Liver (tissue), 9 donors: ENCODE results near the gene LENG9. TPM values are rescaled to one million over a fixed set of nuclear protein-coding genes. Genes with fewer than 3 reads are reported as not detected.

ENCODE experiments used
- DNase-seq: peaks from one replicate; pipeline ENCODE4 v3.0.0-alpha.2; 2017; ENCODE audit warnings: low spot score
- H3K27ac ChIP-seq, 2 donors: one replicate each; pipeline ENCODE4 v1.7.0; 2013; ENCODE audit warnings: inconsistent platforms in 2 of 2, low read length in 2 of 2, control low read depth in 1 of 2, low read depth in 1 of 2, mild to moderate bottlenecking in 1 of 2
- H3K27me3 ChIP-seq, 4 donors: one replicate each; pipeline versions ENCODE4 v1.6.1 to v1.7.0; 2013; ENCODE audit warnings: low read length in 3 of 4, inconsistent platforms in 1 of 4, mild to moderate bottlenecking in 1 of 4, moderate library complexity in 1 of 4; ENCODE audit not compliant: control insufficient read depth in 4 of 4, insufficient read depth in 4 of 4
- H3K36me3 ChIP-seq, 4 donors: one replicate each; pipeline versions ENCODE4 v1.6.1 to v1.7.0; 2013; ENCODE audit warnings: low read length in 3 of 4, mild to moderate bottlenecking in 3 of 4, low read depth in 1 of 4, moderate library complexity in 1 of 4; ENCODE audit not compliant: control insufficient read depth in 4 of 4, insufficient read depth in 3 of 4
- H3K4me1 ChIP-seq, 4 donors: one replicate each; pipeline versions ENCODE4 v1.6.1 to v1.7.0; 2013; ENCODE audit warnings: low read length in 3 of 4, mild to moderate bottlenecking in 3 of 4, moderate library complexity in 1 of 4; ENCODE audit not compliant: control insufficient read depth in 4 of 4, insufficient read depth in 4 of 4
- H3K4me3 ChIP-seq, 3 donors: one replicate each; pipeline versions ENCODE4 v1.6.1 to v1.7.0; 2013; ENCODE audit warnings: low read length in 3 of 3, control low read depth in 1 of 3, low read depth in 1 of 3, mild to moderate bottlenecking in 1 of 3
- H3K9ac ChIP-seq, 2 donors: one replicate each; pipeline ENCODE4 v1.7.0; 2013; ENCODE audit warnings: low read length in 2 of 2, mild to moderate bottlenecking in 2 of 2, moderate library complexity in 2 of 2, control low read depth in 1 of 2, low read depth in 1 of 2
- H3K9me3 ChIP-seq, 4 donors: one replicate each; pipeline versions ENCODE4 v1.6.1 to v1.7.0; 2013; ENCODE audit warnings: low read length in 3 of 4; ENCODE audit not compliant: control insufficient read depth in 4 of 4
- EGR1 ChIP-seq, 2 donors: IDR thresholded peaks; 2 replicates each; pipeline ENCODE4 v1.6.1; 2016 to 2018; ENCODE audit warnings: antibody characterized with exemption in 2 of 2, low read depth in 2 of 2
- FOXA1 ChIP-seq: IDR thresholded peaks from 2 replicates; pipeline ENCODE4 v1.6.1; 2016; ENCODE audit warnings: antibody characterized with exemption
- FOXA2 ChIP-seq: IDR thresholded peaks from 2 replicates; pipeline ENCODE4 v1.6.1; 2016; ENCODE audit warnings: antibody characterized with exemption
- GABPA ChIP-seq, 2 donors: IDR thresholded peaks in 1 of 2; conservative IDR thresholded peaks in 1 of 2; 2 replicates each; pipeline ENCODE4 v1.6.1; 2016; ENCODE audit warnings: antibody characterized with exemption in 2 of 2, mild to moderate bottlenecking in 1 of 2, moderate library complexity in 1 of 2
- HNF4A ChIP-seq, 2 donors: conservative IDR thresholded peaks; 2 replicates each; pipeline ENCODE4 v1.6.1; 2016; ENCODE audit warnings: antibody characterized with exemption in 2 of 2, mild to moderate bottlenecking in 2 of 2
- HNF4G ChIP-seq: IDR thresholded peaks from 2 replicates; pipeline ENCODE4 v1.6.1; 2016; ENCODE audit warnings: antibody characterized with exemption
- JUND ChIP-seq, 2 donors: IDR thresholded peaks; 2 replicates each; pipeline ENCODE4 v1.6.1; 2016; ENCODE audit warnings: antibody characterized with exemption in 2 of 2
- NR2F2 ChIP-seq: IDR thresholded peaks from 2 replicates; pipeline ENCODE4 v1.6.1; 2016; ENCODE audit warnings: antibody characterized with exemption
- RAD21 ChIP-seq, 2 donors: IDR thresholded peaks; 2 replicates each; pipeline ENCODE4 v1.6.1; 2016; ENCODE audit warnings: antibody characterized with exemption in 2 of 2, mild to moderate bottlenecking in 2 of 2
- RXRA ChIP-seq, 2 donors: IDR thresholded peaks; 2 replicates each; pipeline ENCODE4 v1.6.1; 2017 to 2018; ENCODE audit warnings: antibody characterized with exemption in 2 of 2, mild to moderate bottlenecking in 1 of 2
- SP1 ChIP-seq: IDR thresholded peaks from 2 replicates; pipeline ENCODE4 v1.6.1; 2018; ENCODE audit warnings: antibody characterized with exemption, mild to moderate bottlenecking
- TAF1 ChIP-seq: conservative IDR thresholded peaks from 2 replicates; pipeline ENCODE4 v1.6.1; 2016; ENCODE audit warnings: antibody characterized with exemption, mild to moderate bottlenecking
- YY1 ChIP-seq: IDR thresholded peaks from 2 replicates; pipeline ENCODE4 v1.6.1; 2016; ENCODE audit warnings: antibody characterized with exemption, mild to moderate bottlenecking
- WGBS: extraction: QIAGEN DNeasy Blood & Tissue Kit; methylation state at CpG from one replicate; pipeline ENCODE4 v1.1.7; 2013; 5-methylcytosine and 5-hydroxymethylcytosine counted together
- polyA plus RNA-seq, 2 donors: library from polyadenylated mRNA; stranded (reverse) in 1 of 2; unstranded in 1 of 2; fragments of 200-250 nt in 1 of 2; fragments of >200 nt in 1 of 2; fragmentation: Nextera tagmentation in 1 of 2; extraction: Ambion mirVana in 1 of 2; gene quantifications; one replicate each; pipeline versions ENCODE4 v1.2.1 to v1.2.3, GENCODE V29; 2013 to 2015
- total RNA-seq, 2 donors: library from RNA; depleted of rRNA; stranded (reverse); fragments of >200 nt; gene quantifications; one replicate each; pipeline ENCODE4 v1.2.3, GENCODE V29; 2014
- TF ChIP-seq, protein P1 (sequence below): IDR thresholded peaks from 2 replicates; pipeline ENCODE4 v1.6.1; 2016; ENCODE audit warnings: antibody characterized with exemption
- TF ChIP-seq, protein P2 (sequence below): fragments of 150-350 bp; IDR thresholded peaks from 2 replicates; pipeline ENCODE4 v1.5.1; 2017; ENCODE audit warnings: improper control_type of control experiment, low read depth, low read length; ENCODE audit not compliant: missing input control
- TF ChIP-seq, protein P3 (sequence below): IDR thresholded peaks from 2 replicates; pipeline ENCODE4 v1.6.1; 2016; ENCODE audit warnings: antibody characterized with exemption, mild to moderate bottlenecking
- TF ChIP-seq, protein P4 (sequence below): IDR thresholded peaks from 2 replicates; pipeline ENCODE4 v1.6.1; 2016; ENCODE audit warnings: antibody characterized with exemption
- donor health status: healthy.
- donor health status: healthy.
- donor health status: healthy.
- donor health status: healthy.
- donor health status: healthy.

The LENG9 gene
- total and polyA plus RNA-seq, 4 donors, result 0.19 to 6.9 (median 2.0) TPM

- 69% methylated on average over 10 of the region's 10 CpGs for WGBS
- TF ChIP-seq RXRA (IDR thresholded peaks at IDR 0.05) (no peak), FOXA2 (no peak), TAF1 (no peak), HNF4A (conservative IDR thresholded peaks at IDR 0.05) (no peak), SP1 (no peak), FOXA1 (no peak), JUND (IDR thresholded peaks at IDR 0.05) (no peak), EGR1 (IDR thresholded peaks at IDR 0.05; ENCODE audit: low read depth in 2 of 2) (no peak), HNF4G (no peak), YY1 (no peak)
- TF ChIP-seq, protein P1, sequence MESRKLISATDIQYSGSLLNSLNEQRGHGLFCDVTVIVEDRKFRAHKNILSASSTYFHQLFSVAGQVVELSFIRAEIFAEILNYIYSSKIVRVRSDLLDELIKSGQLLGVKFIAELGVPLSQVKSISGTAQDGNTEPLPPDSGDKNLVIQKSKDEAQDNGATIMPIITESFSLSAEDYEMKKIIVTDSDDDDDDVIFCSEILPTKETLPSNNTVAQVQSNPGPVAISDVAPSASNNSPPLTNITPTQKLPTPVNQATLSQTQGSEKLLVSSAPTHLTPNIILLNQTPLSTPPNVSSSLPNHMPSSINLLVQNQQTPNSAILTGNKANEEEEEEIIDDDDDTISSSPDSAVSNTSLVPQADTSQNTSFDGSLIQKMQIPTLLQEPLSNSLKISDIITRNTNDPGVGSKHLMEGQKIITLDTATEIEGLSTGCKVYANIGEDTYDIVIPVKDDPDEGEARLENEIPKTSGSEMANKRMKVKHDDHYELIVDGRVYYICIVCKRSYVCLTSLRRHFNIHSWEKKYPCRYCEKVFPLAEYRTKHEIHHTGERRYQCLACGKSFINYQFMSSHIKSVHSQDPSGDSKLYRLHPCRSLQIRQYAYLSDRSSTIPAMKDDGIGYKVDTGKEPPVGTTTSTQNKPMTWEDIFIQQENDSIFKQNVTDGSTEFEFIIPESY, result no peak
- TF ChIP-seq, protein P2, sequence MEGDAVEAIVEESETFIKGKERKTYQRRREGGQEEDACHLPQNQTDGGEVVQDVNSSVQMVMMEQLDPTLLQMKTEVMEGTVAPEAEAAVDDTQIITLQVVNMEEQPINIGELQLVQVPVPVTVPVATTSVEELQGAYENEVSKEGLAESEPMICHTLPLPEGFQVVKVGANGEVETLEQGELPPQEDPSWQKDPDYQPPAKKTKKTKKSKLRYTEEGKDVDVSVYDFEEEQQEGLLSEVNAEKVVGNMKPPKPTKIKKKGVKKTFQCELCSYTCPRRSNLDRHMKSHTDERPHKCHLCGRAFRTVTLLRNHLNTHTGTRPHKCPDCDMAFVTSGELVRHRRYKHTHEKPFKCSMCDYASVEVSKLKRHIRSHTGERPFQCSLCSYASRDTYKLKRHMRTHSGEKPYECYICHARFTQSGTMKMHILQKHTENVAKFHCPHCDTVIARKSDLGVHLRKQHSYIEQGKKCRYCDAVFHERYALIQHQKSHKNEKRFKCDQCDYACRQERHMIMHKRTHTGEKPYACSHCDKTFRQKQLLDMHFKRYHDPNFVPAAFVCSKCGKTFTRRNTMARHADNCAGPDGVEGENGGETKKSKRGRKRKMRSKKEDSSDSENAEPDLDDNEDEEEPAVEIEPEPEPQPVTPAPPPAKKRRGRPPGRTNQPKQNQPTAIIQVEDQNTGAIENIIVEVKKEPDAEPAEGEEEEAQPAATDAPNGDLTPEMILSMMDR, result no peak
- TF ChIP-seq, protein P3, sequence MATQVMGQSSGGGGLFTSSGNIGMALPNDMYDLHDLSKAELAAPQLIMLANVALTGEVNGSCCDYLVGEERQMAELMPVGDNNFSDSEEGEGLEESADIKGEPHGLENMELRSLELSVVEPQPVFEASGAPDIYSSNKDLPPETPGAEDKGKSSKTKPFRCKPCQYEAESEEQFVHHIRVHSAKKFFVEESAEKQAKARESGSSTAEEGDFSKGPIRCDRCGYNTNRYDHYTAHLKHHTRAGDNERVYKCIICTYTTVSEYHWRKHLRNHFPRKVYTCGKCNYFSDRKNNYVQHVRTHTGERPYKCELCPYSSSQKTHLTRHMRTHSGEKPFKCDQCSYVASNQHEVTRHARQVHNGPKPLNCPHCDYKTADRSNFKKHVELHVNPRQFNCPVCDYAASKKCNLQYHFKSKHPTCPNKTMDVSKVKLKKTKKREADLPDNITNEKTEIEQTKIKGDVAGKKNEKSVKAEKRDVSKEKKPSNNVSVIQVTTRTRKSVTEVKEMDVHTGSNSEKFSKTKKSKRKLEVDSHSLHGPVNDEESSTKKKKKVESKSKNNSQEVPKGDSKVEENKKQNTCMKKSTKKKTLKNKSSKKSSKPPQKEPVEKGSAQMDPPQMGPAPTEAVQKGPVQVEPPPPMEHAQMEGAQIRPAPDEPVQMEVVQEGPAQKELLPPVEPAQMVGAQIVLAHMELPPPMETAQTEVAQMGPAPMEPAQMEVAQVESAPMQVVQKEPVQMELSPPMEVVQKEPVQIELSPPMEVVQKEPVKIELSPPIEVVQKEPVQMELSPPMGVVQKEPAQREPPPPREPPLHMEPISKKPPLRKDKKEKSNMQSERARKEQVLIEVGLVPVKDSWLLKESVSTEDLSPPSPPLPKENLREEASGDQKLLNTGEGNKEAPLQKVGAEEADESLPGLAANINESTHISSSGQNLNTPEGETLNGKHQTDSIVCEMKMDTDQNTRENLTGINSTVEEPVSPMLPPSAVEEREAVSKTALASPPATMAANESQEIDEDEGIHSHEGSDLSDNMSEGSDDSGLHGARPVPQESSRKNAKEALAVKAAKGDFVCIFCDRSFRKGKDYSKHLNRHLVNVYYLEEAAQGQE, result no peak
- TF ChIP-seq, protein P4, sequence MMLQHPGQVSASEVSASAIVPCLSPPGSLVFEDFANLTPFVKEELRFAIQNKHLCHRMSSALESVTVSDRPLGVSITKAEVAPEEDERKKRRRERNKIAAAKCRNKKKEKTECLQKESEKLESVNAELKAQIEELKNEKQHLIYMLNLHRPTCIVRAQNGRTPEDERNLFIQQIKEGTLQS, result no peak
Observed at GRCh38 chr19:54432144-54432738, 31.3 kb downstream of the LENG9 start.

GRCh38 chr19:54431255-54431838 is 32.2 kb downstream of the LENG9 start:
- WGBS, result 44% methylated on average over 11 of the region's 11 CpGs
- H3K4me1 ChIP-seq, result peaks cover 2 to 13% (median 11%) of the 10 kb centered on the region in 4 donors
- no peak overlapping the region for H3K9ac ChIP-seq
- H3K4me3 ChIP-seq, result no peak overlapping the region
- no peak overlapping the region for H3K27ac ChIP-seq
- no peaks in the 10 kb centered on the region for H3K36me3 ChIP-seq
- H3K9me3 ChIP-seq, result no peaks in the 10 kb centered on the region
- no peak for DNase-seq
- peaks cover 0 to 5% (median 2%) of the 10 kb centered on the region in 4 donors for H3K27me3 ChIP-seq
- no peak for TF ChIP-seq RXRA (IDR thresholded peaks at IDR 0.05)
- TF ChIP-seq GABPA (IDR thresholded peaks at IDR 0.05 in 1 of 2, conservative IDR thresholded peaks at IDR 0.05 in 1 of 2), result no peak
- no peak for TF ChIP-seq FOXA1
- no peak for TF ChIP-seq HNF4G
- TF ChIP-seq YY1, result no peak
- no peak for TF ChIP-seq HNF4A (conservative IDR thresholded peaks at IDR 0.05)
- TF ChIP-seq EGR1 (IDR thresholded peaks at IDR 0.05; ENCODE audit: low read depth in 2 of 2), result no peak
- no peak for TF ChIP-seq RAD21 (IDR thresholded peaks at IDR 0.05)
- TF ChIP-seq, protein P1, result no peak
- no peak for TF ChIP-seq TAF1
- TF ChIP-seq, protein P4, result no peak
- TF ChIP-seq NR2F2, result no peak

More at GRCh38 chr19:54432144-54432738, 31.3 kb downstream of the LENG9 start:
- Histone ChIP-seq H3K36me3 (no peaks in the 10 kb centered on the region), H3K9me3 (no peaks in the 10 kb centered on the region), H3K4me1 (peaks cover 2 to 13% (median 11%) of the 10 kb centered on the region in 4 donors), H3K4me3 (no peak overlapping the region), H3K27me3 (peaks cover 0 to 5% (median 2%) of the 10 kb centered on the region in 4 donors), H3K27ac (no peak overlapping the region), H3K9ac (no peak overlapping the region)
- DNase-seq, result no peak
